ENCODE results near the gene FADS1. TPM values are rescaled to one million over a fixed set of nuclear protein-coding genes. Genes with fewer than 3 reads are reported as not detected.

Gene FADS1
- total RNA-seq, 4 donors from 2014 or later = 16.4 to 69.6 (median 46.6) TPM

GRCh38 chr11:61761440-61762222 lies 55.2 kb downstream of the FADS1 start:
- DNase-seq (ENCODE audit: low spot score in 2 of 2) = no peak
- Histone ChIP-seq H3K4me3 (no peak overlapping the region), H3K9me3 (no peaks in the 10 kb centered on the region), H3K27ac (no peak overlapping the region), H3K4me1 (no peaks in the 10 kb centered on the region), H3K36me3 (no peaks in the 10 kb centered on the region), H3K27me3 (peaks cover 51% of the 10 kb centered on the region)
- WGBS = 74% methylated on average over 11 of the region's 11 CpGs
- TF ChIP-seq EP300 (IDR thresholded peaks at IDR 0.05) (no peak), POLR2AphosphoS5 (IDR thresholded peaks at IDR 0.05) (no peak), POLR2A (IDR thresholded peaks at IDR 0.05) (no peak)
- TF ChIP-seq, protein P1, sequence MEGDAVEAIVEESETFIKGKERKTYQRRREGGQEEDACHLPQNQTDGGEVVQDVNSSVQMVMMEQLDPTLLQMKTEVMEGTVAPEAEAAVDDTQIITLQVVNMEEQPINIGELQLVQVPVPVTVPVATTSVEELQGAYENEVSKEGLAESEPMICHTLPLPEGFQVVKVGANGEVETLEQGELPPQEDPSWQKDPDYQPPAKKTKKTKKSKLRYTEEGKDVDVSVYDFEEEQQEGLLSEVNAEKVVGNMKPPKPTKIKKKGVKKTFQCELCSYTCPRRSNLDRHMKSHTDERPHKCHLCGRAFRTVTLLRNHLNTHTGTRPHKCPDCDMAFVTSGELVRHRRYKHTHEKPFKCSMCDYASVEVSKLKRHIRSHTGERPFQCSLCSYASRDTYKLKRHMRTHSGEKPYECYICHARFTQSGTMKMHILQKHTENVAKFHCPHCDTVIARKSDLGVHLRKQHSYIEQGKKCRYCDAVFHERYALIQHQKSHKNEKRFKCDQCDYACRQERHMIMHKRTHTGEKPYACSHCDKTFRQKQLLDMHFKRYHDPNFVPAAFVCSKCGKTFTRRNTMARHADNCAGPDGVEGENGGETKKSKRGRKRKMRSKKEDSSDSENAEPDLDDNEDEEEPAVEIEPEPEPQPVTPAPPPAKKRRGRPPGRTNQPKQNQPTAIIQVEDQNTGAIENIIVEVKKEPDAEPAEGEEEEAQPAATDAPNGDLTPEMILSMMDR (IDR thresholded peaks at IDR 0.05) = no peak

DNA sequence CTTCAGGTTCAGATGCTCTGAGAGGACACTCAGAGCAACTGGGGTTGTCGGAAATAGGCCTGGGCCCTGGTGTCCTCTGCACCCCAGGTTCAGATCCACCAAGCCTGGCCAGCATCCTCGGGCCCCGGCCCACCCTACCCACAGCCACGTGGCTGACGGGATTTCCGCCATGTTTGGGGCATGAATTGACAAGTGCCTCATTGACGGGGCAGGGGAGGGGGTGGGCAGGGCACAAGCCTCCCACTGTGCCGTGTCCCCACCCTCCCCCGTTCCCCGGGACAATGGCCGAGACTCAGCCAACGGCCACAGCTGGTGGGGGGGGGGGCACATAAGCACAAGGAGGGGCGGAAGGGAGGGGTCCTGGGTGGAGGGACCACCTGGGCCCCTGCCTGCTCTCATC lies 55.9 kb downstream of the FADS1 start:
- H3K4me3 ChIP-seq = no peak overlapping the region
- no peaks in the 10 kb centered on the region for H3K9me3 ChIP-seq
- H3K4me1 ChIP-seq = no peaks in the 10 kb centered on the region
- TF ChIP-seq, protein P1 (IDR thresholded peaks at IDR 0.05) = no peak
- no peak for TF ChIP-seq POLR2AphosphoS5 (IDR thresholded peaks at IDR 0.05)
- TF ChIP-seq EP300 (IDR thresholded peaks at IDR 0.05) = no peak
- no peak overlapping the region for H3K27ac ChIP-seq
- H3K36me3 ChIP-seq = no peaks in the 10 kb centered on the region
- peaks cover 51% of the 10 kb centered on the region for H3K27me3 ChIP-seq
- DNase-seq (ENCODE audit: low spot score in 2 of 2) = no peak
- WGBS = 67% methylated on average over 1 of the region's 13 CpGs

- Histone ChIP-seq H3K4me1 (peaks cover 7% of the 10 kb centered on the region), H3K27me3 (peaks cover 29% of the 10 kb centered on the region), H3K36me3 (no peaks in the 10 kb centered on the region), H3K9me3 (no peaks in the 10 kb centered on the region), H3K27ac (no peak overlapping the region), H3K4me3 (no peak overlapping the region)
- no peak for DNase-seq (ENCODE audit: low spot score in 2 of 2)
- 86% methylated on average over 12 of the region's 15 CpGs for WGBS
- TF ChIP-seq EP300 (IDR thresholded peaks at IDR 0.05) (no peak), POLR2AphosphoS5 (IDR thresholded peaks at IDR 0.05) (no peak)
Observed at GRCh38 chr11:61757213-61757862, 59.5 kb downstream of the FADS1 start.

- H3K27ac ChIP-seq = no peak overlapping the region
- H3K9me3 ChIP-seq = no peaks in the 10 kb centered on the region
- no peak for DNase-seq (ENCODE audit: low spot score in 2 of 2)
- WGBS = 71% methylated on average over 9 of the region's 9 CpGs
- no peaks in the 10 kb centered on the region for H3K36me3 ChIP-seq
- H3K4me1 ChIP-seq = peaks cover 13% of the 10 kb centered on the region
- TF ChIP-seq POLR2AphosphoS5 (IDR thresholded peaks at IDR 0.05) (no peak), EP300 (IDR thresholded peaks at IDR 0.05) (no peak), POLR2A (IDR thresholded peaks at IDR 0.05) (no peak)
- TF ChIP-seq, protein P1 (IDR thresholded peaks at IDR 0.05) = no peak
- peaks cover 22% of the 10 kb centered on the region for H3K27me3 ChIP-seq
- no peak overlapping the region for H3K4me3 ChIP-seq
Observed at GRCh38 chr11:61756452-61757212, 60.2 kb downstream of the FADS1 start.

GRCh38 chr11:61756147-61756451 lies 60.7 kb downstream of the FADS1 start:
- no peak overlapping the region for H3K27ac ChIP-seq
- peaks cover 17% of the 10 kb centered on the region for H3K27me3 ChIP-seq
- DNase-seq (ENCODE audit: low spot score in 2 of 2) = no peak
- no peaks in the 10 kb centered on the region for H3K36me3 ChIP-seq
- peaks cover 13% of the 10 kb centered on the region for H3K4me1 ChIP-seq
- no peak overlapping the region for H3K4me3 ChIP-seq
- H3K9me3 ChIP-seq = no peaks in the 10 kb centered on the region
- TF ChIP-seq POLR2AphosphoS5 (IDR thresholded peaks at IDR 0.05) = no peak
- no peak for TF ChIP-seq EP300 (IDR thresholded peaks at IDR 0.05)
- TF ChIP-seq, protein P1 (IDR thresholded peaks at IDR 0.05) = no peak
- no peak for TF ChIP-seq POLR2A (IDR thresholded peaks at IDR 0.05)
- WGBS = 72% methylated on average over 4 of the region's 4 CpGs
